HCT116 (cell line): ENCODE data around the gene HSD17B12. TPM values are rescaled to one million over a fixed set of nuclear protein-coding genes. Genes with fewer than 3 reads are reported as not detected.

ENCODE experiments used
- ATAC-seq: fragments of 200-7000 bp; cut with Tn5 transposase; 2 replicates; pipeline ENCODE4 v1.9.1; 2020; ENCODE audit warnings: mild to moderate bottlenecking, moderate library complexity
- BruUV-seq: library from RNA; stranded (reverse); fragments of 400-500 nt; replicated peaks from 2 replicates; lab custom pipeline; 2021; lab: Mats Ljungman, UMichigan
- CTCF ChIA-PET: fragments of 300-600 bp; sonication (Branson Sonifier 250); formaldehyde crosslinking; loops from one replicate; lab custom pipeline; 2021; ENCODE audit warnings: antibody characterized with exemption; lab: Charles Lee
- POLR2A ChIA-PET: fragments of 300-600, 350-600 bp; sonication (Branson Sonifier 250); formaldehyde crosslinking; loops from one replicate; lab custom pipeline; 2021; ENCODE audit warnings: antibody characterized with exemption; lab: Charles Lee
- RAD21 ChIA-PET, 2 experiments: fragments of 300-600 bp; sonication (Branson Sonifier 250); formaldehyde crosslinking; loops; one replicate each; lab custom pipeline; 2023; ENCODE audit warnings: low total read pairs in 2 of 2; ENCODE audit not compliant: uncharacterized antibody in 2 of 2, unreplicated experiment in 2 of 2, low non-redundant PET in 1 of 2; lab: Charles Lee
- DNase-seq: peaks from one replicate; pipeline ENCODE4 v3.0.0-alpha.2; 2010; ENCODE audit warnings: low read depth, low spot score
- H2AFZ ChIP-seq: fragments of 200-600 bp; shearing (Covaris generic), sonication (generic); 2 replicates; pipeline ENCODE4 v1.6.1; 2017; ENCODE audit warnings: low read depth, mixed run types, mixed read lengths, antibody characterized with exemption, low read length; ENCODE audit not compliant: poor library complexity, severe bottlenecking
- H3K27ac ChIP-seq: 2 replicates; pipeline ENCODE4 v1.5.1; 2012; ENCODE audit warnings: low read depth, low read length
- H3K27me3 ChIP-seq: fragments of 200-600 bp; sonication (generic); 2 replicates; pipeline ENCODE4 v1.6.1; 2016; ENCODE audit warnings: mixed run types, low read length, mixed read lengths; ENCODE audit not compliant: insufficient read depth
- H3K36me3 ChIP-seq, 2 experiments: fragments of 200-500 bp in 1 of 2; fragments of 200-600 bp in 1 of 2; sonication (Bioruptor generic) in 1 of 2; sonication (generic) in 1 of 2; 2 replicates each; pipeline versions ENCODE4 v1.5.1 to v1.6.1; 2014 to 2016; ENCODE audit warnings: low read length in 2 of 2, inconsistent platforms in 1 of 2, mixed read lengths in 1 of 2, mixed run types in 1 of 2; ENCODE audit not compliant: insufficient read depth in 2 of 2, control insufficient read depth in 1 of 2
- H3K4me1 ChIP-seq, 2 experiments: fragments of 200-600 bp in 1 of 2; sonication (generic) in 1 of 2; 2 replicates each; pipeline versions ENCODE4 v1.5.1 to v1.6.1; 2012 to 2017; ENCODE audit warnings: low read length in 2 of 2, inconsistent platforms in 1 of 2, mild to moderate bottlenecking in 1 of 2, mixed read lengths in 1 of 2, mixed run types in 1 of 2, moderate library complexity in 1 of 2; ENCODE audit not compliant: insufficient read depth in 2 of 2, control insufficient read depth in 1 of 2
- H3K4me2 ChIP-seq: fragments of 200-600 bp; sonication (generic); 2 replicates; pipeline ENCODE4 v1.6.1; 2017; ENCODE audit warnings: mixed run types, low read length, mixed read lengths
- H3K4me3 ChIP-seq, 2 experiments: fragments of 200-600 bp in 1 of 2; sonication (generic) in 1 of 2; replicated peaks in 1 of 2; 2 replicates each; pipeline ENCODE4 v1.5.1; 2011 to 2016; ENCODE audit warnings: low read length in 2 of 2, control low read depth in 1 of 2, low read depth in 1 of 2, mild to moderate bottlenecking in 1 of 2, mixed read lengths in 1 of 2, mixed run types in 1 of 2
- H3K79me2 ChIP-seq: fragments of 200-600 bp; sonication (generic); 2 replicates; pipeline ENCODE4 v1.6.1; 2017; ENCODE audit warnings: mild to moderate bottlenecking, mixed run types, low read length, moderate library complexity, mixed read lengths; ENCODE audit not compliant: insufficient read depth
- H3K9ac ChIP-seq: fragments of 200-600 bp; sonication (generic); 2 replicates; pipeline ENCODE4 v1.6.1; 2016; ENCODE audit warnings: low read length, mixed read lengths
- H3K9me2 ChIP-seq: fragments of 200-600 bp; sonication (generic), shearing (Covaris generic); 2 replicates; pipeline ENCODE4 v1.6.1; 2017; ENCODE audit warnings: mixed run types, mild to moderate bottlenecking, moderate library complexity; ENCODE audit not compliant: insufficient read depth
- H3K9me3 ChIP-seq, 2 experiments: fragments of 200-500 bp in 1 of 2; fragments of 200-600 bp in 1 of 2; sonication (Bioruptor generic) in 1 of 2; sonication (generic) in 1 of 2; 2 replicates each; pipeline ENCODE4 v1.6.1; 2014 to 2017; ENCODE audit warnings: low read length in 2 of 2, mixed read lengths in 2 of 2, inconsistent platforms in 1 of 2, low read depth in 1 of 2, mild to moderate bottlenecking in 1 of 2, mixed run types in 1 of 2, moderate library complexity in 1 of 2; ENCODE audit not compliant: control insufficient read depth in 1 of 2, insufficient read depth in 1 of 2
- H4K20me1 ChIP-seq: fragments of 200-600 bp; sonication (generic), shearing (Covaris generic); 2 replicates; pipeline ENCODE4 v1.6.1; 2017; ENCODE audit warnings: mixed run types, mild to moderate bottlenecking, moderate library complexity; ENCODE audit not compliant: insufficient read depth
- CEBPB ChIP-seq: IDR thresholded peaks from 2 replicates; pipeline ENCODE4 v1.6.1; 2012; ENCODE audit warnings: low read depth
- ELF1 ChIP-seq: IDR thresholded peaks from 2 replicates; pipeline ENCODE4 v1.6.1; 2012; ENCODE audit warnings: low read depth, borderline replicate concordance
- EZH2phosphoT487 ChIP-seq: fragments of 200-600 bp; IDR thresholded peaks from 2 replicates; pipeline ENCODE4 v1.6.1; 2018; ENCODE audit warnings: antibody characterized with exemption, borderline replicate concordance
- JUND ChIP-seq: IDR thresholded peaks from 2 replicates; pipeline ENCODE4 v1.6.1; 2012
- POLR2A ChIP-seq: IDR thresholded peaks from 2 replicates; pipeline ENCODE4 v1.7.0; 2011; ENCODE audit warnings: borderline replicate concordance; ENCODE audit not compliant: insufficient read depth, insufficient read length; ENCODE audit errors: extremely low read depth
- RAD21 ChIP-seq: IDR thresholded peaks from 2 replicates; pipeline ENCODE4 v1.6.1; 2012; ENCODE audit warnings: low read depth, mild to moderate bottlenecking
- TCF7L2 ChIP-seq: IDR thresholded peaks from 2 replicates; pipeline ENCODE4 v1.7.0; 2011; ENCODE audit warnings: borderline replicate concordance, inconsistent platforms; ENCODE audit not compliant: insufficient read depth, insufficient read length; ENCODE audit errors: extremely low read depth
- ZNF274 ChIP-seq: fragments of 200-500 bp; sonication (Bioruptor generic); IDR thresholded peaks from 2 replicates; pipeline ENCODE4 v1.6.1; 2014; ENCODE audit warnings: mild to moderate bottlenecking, low read depth, low read length, inconsistent platforms
- intact Hi-C: fragments of 100-400 bp; cut with micrococcal nuclease; formaldehyde crosslinking; loops from 2 replicates; pipeline ENCODE4 v1.10.0; 2022
- total RNA-seq: library from RNA; stranded (reverse); gene quantifications from one replicate; pipeline ENCODE4 v1.2.1, GENCODE V29; 2021; ENCODE audit not compliant: unreplicated experiment
- TF ChIP-seq, protein P1 (sequence below): IDR thresholded peaks from 2 replicates; pipeline ENCODE4 v1.6.1; 2012
- TF ChIP-seq, protein P2 (sequence below): IDR thresholded peaks from 2 replicates; pipeline ENCODE4 v1.6.1; 2012

Gene HSD17B12
- total RNA-seq, 1 experiment from 2014 or later: 83.7 TPM

DNA sequence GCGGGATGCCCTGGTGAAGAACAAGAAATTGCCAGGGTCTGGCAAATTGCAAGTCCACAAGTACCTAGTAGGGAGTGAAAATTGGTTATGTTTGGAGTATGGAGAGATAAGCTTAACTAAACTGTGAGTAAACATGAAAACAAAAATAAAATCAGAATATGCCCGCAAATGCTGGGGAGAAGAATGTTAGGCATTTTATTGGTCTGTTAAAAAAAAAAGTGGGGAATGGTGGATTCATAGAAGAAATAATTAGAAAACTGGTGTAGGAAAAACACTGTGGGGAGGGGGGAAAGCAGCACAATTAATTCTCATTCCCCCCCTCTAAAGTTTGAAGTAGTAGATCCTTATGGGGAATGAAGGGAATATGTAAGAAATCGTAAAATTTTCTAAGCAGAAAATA is 40.6 kb upstream of the HSD17B12 start:
- ChIA-PET RAD21 (no interaction called here), POLR2A (interaction anchor here (1.0 kb wide), 1 partner anchor 62 kb away, joined by 3 read pairs; no protein-coding TSS in a partner anchor), CTCF (interaction anchor here (0.7 kb wide), 1 partner anchor 67 kb away, joined by 3 read pairs; no protein-coding TSS in a partner anchor)
- peaks cover 6% of the 10 kb centered on the region for H3K79me2 ChIP-seq
- no peak overlapping the region for H3K9ac ChIP-seq
- BruUV-seq: no TSS peak
- H3K9me2 ChIP-seq: no peaks in the 10 kb centered on the region
- no peaks in the 10 kb centered on the region for H3K36me3 ChIP-seq
- intact Hi-C loops: no loop called here
- no peak overlapping the region for H3K4me2 ChIP-seq
- no peak overlapping the region for H2AFZ ChIP-seq
- H3K4me1 ChIP-seq: peaks cover 0 to 5% of the 10 kb centered on the region in 2 experiments; a peak in 2 of 4 replicates
- H3K4me3 ChIP-seq: no peak overlapping the region
- TF ChIP-seq ELF1 (no peak), RAD21 (no peak), ZNF274 (no peak), JUND (no peak), CEBPB (no peak), POLR2A (no peak), TCF7L2 (no peak), EZH2phosphoT487 (no peak)
- TF ChIP-seq, protein P1, sequence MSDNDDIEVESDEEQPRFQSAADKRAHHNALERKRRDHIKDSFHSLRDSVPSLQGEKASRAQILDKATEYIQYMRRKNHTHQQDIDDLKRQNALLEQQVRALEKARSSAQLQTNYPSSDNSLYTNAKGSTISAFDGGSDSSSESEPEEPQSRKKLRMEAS: no peak
- TF ChIP-seq, protein P2, sequence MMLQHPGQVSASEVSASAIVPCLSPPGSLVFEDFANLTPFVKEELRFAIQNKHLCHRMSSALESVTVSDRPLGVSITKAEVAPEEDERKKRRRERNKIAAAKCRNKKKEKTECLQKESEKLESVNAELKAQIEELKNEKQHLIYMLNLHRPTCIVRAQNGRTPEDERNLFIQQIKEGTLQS: no peak
- ATAC-seq (no peak), DNase-seq (no peak)
- H3K27ac ChIP-seq: no peak overlapping the region
- no peaks in the 10 kb centered on the region for H3K9me3 ChIP-seq
- peaks cover 64% of the 10 kb centered on the region for H3K27me3 ChIP-seq
- H4K20me1 ChIP-seq: no peaks in the 10 kb centered on the region
